GM04504 (cell line): Measurements from ENCODE around the gene HIVEP2.

Source experiments
- DNase-seq: peaks from one replicate; pipeline ENCODE4 v3.0.0-alpha.2; 2012; ENCODE audit warnings: low read depth

HIVEP2 gene

DNA sequence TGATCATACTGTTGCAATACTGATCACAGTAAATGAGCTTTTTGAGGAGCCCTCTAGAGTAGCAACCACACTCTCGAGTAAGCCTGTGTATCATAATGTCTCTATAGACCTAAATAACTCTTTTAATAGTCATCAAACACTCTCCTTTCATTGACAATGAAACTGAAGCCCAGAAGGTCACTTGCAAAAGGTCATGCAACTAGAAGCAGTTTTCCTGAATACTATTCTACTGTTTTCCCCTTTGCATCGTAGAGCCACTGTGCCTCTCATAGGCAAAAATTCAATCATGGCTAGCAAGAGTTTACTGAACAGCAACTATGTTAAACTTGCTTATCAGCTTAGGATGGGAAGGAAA lies 105.3 kb downstream of the HIVEP2 start:
- no peak for DNase-seq

GRCh38 chr6:142838821-142839685 lies 105.9 kb downstream of the HIVEP2 start:
- DNase-seq = no peak

GRCh38 chr6:142835787-142836535 lies 109.0 kb downstream of the HIVEP2 start:
- no peak for DNase-seq

DNA sequence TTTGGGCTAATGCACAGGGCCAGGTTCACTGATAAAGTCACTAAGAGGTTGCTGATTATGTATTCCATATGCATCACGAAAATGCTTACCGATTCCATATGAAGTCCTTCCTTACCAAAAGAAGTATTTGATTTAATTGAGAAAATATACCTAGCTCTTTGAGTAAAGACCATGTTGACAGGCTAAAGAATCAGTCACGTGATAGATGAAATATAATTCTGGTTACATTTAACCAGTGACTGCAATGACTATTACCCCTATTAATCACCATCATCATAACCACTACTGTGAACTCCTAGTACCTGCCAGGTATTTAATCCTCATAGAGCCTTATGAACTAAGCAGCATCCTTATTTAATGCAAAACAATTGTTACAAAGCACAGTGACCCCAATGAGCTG lies 110.1 kb downstream of the HIVEP2 start:
- DNase-seq = no peak

DNA sequence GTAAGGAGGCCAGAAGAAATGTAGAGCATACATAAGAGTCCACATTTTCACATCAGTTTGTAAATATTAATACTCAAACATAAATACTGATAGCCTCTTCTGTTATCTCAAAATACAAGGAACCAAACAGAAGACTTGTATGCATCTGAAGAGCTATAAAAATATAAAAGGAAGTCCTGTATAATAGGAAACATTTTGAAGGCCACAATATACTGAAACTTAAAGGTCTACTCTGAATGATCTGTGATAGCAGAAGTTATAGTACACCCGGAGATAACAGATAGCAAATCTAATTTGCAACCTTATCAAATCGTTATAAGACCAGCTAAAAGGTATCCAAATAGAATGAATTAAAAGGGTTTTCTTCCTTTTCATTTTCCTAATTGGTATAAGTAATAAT lies 111.2 kb downstream of the HIVEP2 start:
- DNase-seq = no peak

GRCh38 chr6:142833054-142833453 lies 111.9 kb downstream of the HIVEP2 start:
- DNase-seq = peak; percentile 69

- DNase-seq = no peak
Measured at GRCh38 chr6:142830807-142831206, 114.2 kb downstream of the HIVEP2 start.

GRCh38 chr6:142830116-142830710 lies 114.8 kb downstream of the HIVEP2 start:
- DNase-seq = no peak

DNA sequence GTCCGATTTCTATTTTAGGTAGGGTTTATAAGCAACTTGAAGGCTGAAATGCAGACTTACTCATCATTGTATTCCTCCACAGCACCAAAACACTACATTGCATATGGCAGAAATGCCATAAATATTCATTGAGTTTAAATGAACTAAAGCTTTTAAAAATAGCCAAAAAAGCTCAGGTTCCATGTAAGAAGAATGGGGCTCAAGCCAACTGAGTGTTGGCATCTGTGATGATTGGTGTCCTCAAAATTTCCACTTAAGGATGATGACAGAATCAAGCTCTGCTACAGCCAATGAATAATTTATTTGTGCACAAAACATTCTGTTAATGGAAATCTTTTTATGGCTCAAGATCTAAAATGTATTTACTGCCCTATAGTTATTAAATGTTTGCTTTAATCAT lies 115.4 kb downstream of the HIVEP2 start:
- no peak for DNase-seq

GRCh38 chr6:142827991-142828390 lies 117.0 kb downstream of the HIVEP2 start:
- no peak for DNase-seq

- no peak for DNase-seq
Measured at GRCh38 chr6:142827369-142827768, 117.6 kb downstream of the HIVEP2 start.

DNA sequence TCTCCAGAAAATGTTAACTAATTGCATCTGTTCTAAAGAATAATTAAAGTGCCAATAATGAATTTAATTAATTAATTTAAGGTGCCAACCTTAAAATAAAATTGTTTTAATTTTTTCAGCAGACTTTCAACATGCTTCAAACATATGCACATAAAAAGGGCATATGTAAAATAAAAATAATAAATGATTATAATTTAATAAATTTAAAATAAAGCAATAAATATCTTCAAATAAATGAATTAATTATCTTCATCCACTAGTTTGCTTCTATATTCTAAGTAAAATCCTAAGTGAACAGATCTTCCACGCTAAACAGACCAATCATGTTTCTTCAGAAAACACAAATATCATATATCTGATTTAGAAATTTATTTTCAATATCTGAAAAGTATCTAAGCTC lies 119.2 kb downstream of the HIVEP2 start:
- no peak for DNase-seq

- DNase-seq = no peak
Measured at GRCh38 chr6:142824426-142824825, 120.5 kb downstream of the HIVEP2 start.

DNA sequence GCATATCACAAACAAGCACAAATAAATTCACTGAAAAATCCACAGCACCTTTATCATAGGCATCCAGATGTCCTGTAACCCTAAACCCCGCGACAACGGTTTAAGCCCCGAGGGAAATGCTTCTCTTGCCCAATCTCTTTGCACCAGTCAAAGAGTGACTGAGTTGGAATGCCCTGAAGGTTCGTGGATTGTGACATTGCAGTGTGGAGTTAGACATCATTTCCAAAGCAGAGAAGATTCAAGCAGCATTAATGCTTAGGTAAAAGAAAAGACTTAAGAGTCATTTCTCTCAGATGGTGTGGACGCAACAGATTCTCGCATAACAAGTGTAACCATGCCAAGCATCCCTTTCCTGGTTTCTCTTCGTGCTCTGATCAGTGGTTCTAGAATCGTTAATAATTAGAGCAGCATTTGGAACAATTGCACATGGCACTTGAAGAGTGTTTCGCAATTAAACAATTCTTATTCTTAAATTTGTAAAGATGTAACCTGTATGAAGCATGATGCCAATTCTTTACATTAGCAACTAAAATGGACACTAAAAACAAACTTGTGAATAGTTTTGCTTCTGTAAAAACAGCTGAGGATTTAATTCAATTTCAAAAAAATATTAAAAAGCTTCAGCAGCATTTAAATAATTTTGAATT lies 121.6 kb downstream of the HIVEP2 start:
- DNase-seq = no peak

DNA sequence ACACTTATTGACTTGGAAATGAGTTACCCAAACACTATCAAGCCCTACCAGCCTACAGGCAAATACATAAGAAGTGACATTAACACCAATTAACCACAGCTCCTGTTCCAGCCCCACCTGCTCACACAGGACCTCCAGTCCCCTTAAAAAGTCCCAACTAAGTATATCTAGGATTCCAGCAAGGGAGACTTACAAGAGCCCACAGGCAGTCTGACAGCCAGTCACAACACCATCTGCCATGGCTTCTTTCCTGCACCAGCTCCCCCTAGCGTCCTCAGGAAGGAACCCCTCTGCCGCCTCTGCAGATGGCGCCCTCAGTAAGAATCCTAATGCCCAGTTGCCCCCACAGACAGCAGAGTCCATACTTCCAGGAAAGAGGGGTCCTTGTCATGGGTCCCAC lies 122.1 kb downstream of the HIVEP2 start:
- DNase-seq = no peak

- no peak for DNase-seq
Measured at GRCh38 chr6:142822383-142822782, 122.6 kb downstream of the HIVEP2 start.

- DNase-seq = no peak
Measured at GRCh38 chr6:142821860-142822259, 123.1 kb downstream of the HIVEP2 start.

DNA sequence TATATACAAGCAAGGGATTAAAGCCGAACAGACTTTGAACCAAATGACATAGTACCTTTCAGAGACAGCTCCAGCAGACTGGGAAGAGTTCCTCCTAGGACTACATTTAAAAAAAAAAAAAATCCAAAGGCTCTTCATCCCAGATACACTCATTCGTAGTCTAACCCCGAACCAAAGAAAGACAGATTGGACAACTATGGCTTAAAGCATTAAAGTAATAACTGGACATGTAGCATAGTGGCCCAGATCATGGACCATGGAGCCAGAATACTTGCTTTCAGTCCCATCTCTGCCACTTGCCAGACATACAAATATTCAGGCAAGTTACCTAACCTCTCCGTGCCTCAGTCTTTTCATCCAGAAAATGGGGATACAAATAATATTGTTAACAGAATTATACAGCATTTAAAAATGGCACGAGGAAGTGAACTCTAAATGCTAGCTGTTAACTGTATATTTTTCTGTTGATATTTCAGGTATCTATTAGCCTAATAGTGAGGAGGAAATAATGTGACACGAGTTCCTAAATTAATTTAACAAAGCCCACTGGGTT lies 123.7 kb downstream of the HIVEP2 start:
- DNase-seq = no peak

DNA sequence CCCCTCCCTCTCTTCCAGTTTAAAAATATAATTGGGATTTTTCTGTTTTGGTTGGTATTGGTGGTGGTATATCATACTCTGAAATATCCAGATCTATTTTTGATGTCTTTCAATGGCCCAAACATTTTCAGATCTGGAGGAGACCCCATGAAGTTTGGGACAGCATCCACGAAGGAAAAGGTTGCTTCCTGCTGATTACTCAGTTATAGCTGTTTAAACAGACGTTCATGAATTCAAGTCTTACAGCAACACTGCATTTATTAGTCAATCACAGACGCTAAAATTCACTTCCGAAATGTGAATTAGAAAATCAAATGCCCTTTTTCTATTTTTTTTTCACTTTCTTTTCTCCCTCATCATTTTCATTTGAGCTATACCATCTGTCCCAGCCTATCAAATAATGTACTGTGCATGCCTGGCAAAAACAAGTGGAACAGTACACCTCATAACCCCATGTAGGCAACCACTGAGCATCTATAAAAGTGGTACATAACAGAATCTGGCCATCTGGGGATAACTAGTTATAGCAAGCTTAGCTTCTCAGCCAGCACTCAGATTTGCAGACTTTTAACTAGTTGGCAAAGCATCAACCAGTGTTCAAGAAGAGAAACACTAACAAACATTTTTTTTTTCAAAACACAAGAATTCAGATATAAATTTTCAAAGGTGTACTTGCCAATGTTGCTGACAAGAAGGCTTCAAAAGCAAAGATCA lies 124.5 kb downstream of the HIVEP2 start:
- DNase-seq = no peak

- no peak for DNase-seq
Measured at GRCh38 chr6:142819603-142820337, 125.2 kb downstream of the HIVEP2 start.

DNA sequence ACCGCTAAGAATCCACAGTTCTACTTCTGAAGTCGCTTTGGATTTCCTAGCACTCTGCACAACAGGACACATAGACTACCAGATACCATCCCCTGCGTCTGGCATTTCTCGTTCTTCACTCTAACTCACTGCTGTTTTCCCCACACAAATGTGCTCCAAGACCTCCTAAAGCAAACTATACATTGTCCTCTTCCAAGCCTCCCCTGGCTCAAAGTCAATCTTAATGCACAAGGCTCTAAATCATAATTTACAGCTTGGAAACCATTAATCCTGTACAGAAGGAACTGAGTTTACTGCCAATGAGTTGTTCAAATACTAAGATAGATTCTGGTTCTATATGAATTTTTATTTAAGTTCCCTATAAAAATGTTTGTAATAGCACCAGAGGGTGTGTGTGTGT lies 128.5 kb downstream of the HIVEP2 start:
- DNase-seq = no peak
